HUDEP-2 (cell line): Measurements from ENCODE around the gene SLC30A9.

Experiments used
- DNase-seq, 76 experiments: peaks; one replicate each; lab custom pipeline; 2025; ENCODE audit not compliant: unreplicated experiment in 76 of 76; lab: John Stamatoyannopoulos, UW

Gene SLC30A9

GRCh38 chr4:42132099-42132498, 141.8 kb downstream of the SLC30A9 start:
- DNase-seq: no peak

- no peak for DNase-seq
Measured at GRCh38 chr4:42133006-42133405, 142.7 kb downstream of the SLC30A9 start.

- DNase-seq: no peak
Measured at GRCh38 chr4:42136371-42136770, 146.0 kb downstream of the SLC30A9 start.
